IPS-15b (cell line): Measurements from ENCODE around the gene FARSB.

Source experiments
- H3K27me3 ChIP-seq: one replicate; pipeline ENCODE4 v1.6.1; 2013; ENCODE audit warnings: low read length; ENCODE audit not compliant: control insufficient read depth, insufficient read depth
- H3K36me3 ChIP-seq: one replicate; pipeline ENCODE4 v1.6.1; 2013; ENCODE audit warnings: low read length; ENCODE audit not compliant: control insufficient read depth, insufficient read depth
- H3K4me1 ChIP-seq: one replicate; pipeline ENCODE4 v1.6.1; 2013; ENCODE audit warnings: mild to moderate bottlenecking, low read length; ENCODE audit not compliant: control insufficient read depth, insufficient read depth
- H3K4me3 ChIP-seq: one replicate; pipeline ENCODE4 v1.5.1; 2013; ENCODE audit warnings: low read depth, low read length
- H3K9ac ChIP-seq: one replicate; pipeline ENCODE4 v1.6.1; 2013; ENCODE audit warnings: low read depth, mild to moderate bottlenecking, low read length
- H3K9me3 ChIP-seq: one replicate; pipeline ENCODE4 v1.6.1; 2013; ENCODE audit warnings: mild to moderate bottlenecking, low read length; ENCODE audit not compliant: control insufficient read depth, insufficient read depth

The FARSB gene

DNA sequence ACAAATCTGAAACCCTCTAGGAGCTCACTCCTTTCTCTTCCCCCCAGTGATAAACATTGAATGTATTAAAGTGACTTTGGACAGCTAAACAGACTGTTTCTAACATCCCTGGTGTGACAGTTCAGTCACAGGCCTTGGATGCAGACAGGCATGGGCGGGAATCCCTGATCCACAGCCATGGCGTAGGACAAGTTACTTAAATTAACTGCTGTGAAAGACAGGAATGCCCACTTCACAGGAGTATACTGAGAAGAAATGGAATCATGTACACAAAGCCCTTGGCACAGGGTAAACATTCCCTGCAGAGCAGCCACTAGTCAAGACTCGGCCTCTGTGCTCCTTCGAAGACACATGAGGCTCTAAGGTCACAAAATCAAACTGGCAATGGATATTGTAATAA is 34.0 kb downstream of the FARSB start:
- Histone ChIP-seq H3K27me3 (no peaks in the 10 kb centered on the region), H3K9ac (no peak overlapping the region), H3K4me3 (no peak overlapping the region), H3K36me3 (peaks cover 3% of the 10 kb centered on the region), H3K4me1 (no peaks in the 10 kb centered on the region), H3K9me3 (no peaks in the 10 kb centered on the region)

DNA sequence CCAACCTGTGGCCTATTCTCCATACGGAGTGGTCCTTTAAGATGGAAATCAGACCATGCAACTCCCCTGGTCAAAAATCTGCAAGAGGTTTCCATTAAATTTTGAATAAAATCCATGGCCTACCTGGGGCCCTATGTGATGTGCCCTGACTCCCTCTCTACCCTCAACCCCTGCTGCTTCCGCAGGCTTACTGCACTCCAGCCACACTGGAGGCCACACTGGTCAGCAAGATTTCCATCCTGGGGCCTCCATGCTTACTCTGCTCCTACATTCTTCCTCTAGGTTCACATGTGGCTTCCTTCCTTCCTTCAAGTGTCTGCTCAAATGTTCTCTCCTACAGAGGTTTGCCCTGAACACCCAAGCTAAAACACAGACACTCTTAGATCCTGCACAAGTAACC is 40.6 kb downstream of the FARSB start:
- no peaks in the 10 kb centered on the region for H3K27me3 ChIP-seq
- no peak overlapping the region for H3K9ac ChIP-seq
- no peaks in the 10 kb centered on the region for H3K9me3 ChIP-seq
- peaks cover 4% of the 10 kb centered on the region for H3K36me3 ChIP-seq
- H3K4me1 ChIP-seq: no peaks in the 10 kb centered on the region
- no peak overlapping the region for H3K4me3 ChIP-seq

DNA sequence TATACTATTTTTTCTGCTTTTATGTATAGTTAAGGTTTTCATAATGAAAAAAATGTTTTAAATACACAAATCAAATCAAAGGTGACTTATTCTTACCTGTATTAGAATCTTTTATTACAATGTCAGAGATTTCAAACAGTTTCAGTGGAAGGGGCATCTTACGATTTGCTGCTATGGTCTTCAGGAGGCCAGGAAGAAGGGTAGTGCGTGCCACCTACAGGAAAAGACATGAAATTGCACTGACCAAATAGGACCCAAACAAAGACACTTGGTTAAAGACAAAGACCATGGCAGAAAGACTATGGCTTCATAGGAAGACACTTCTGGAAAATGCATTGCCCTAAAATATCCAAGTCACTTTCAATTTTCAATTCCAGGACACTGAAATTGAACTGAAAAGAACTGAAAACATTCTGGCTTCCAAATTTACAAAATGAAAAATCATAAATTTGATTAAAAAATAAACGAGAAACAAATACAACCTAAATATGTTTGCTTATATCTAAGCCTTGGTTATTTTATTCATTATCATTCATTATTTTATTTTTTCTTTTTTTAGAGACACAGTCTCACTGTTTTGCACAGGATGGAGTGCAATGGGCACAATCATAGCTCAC is 42.1 kb downstream of the FARSB start:
- H3K9me3 ChIP-seq: no peaks in the 10 kb centered on the region
- H3K36me3 ChIP-seq: peaks cover 7% of the 10 kb centered on the region
- H3K9ac ChIP-seq: no peak overlapping the region
- H3K4me1 ChIP-seq: no peaks in the 10 kb centered on the region
- H3K27me3 ChIP-seq: no peaks in the 10 kb centered on the region
- H3K4me3 ChIP-seq: no peak overlapping the region

DNA sequence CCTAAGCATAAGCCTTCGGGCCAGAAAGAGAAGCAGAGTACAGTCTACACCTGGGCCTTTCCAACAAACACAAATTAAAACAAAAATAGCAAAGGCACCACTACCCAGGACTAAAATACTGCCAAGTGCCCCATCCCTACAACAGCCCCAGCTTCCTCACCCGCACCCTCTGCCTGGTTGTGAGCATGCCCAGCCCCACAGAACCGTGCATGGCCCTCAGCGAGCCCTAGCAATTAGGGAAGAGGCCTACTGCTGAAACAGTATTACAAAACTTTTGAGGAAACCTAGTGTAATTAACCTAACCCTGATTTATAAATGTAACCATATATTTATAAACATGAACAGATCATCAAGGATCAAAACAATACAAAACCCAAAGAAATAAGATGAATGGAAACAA is 44.2 kb downstream of the FARSB start:
- Histone ChIP-seq H3K4me1 (no peaks in the 10 kb centered on the region), H3K27me3 (no peaks in the 10 kb centered on the region), H3K36me3 (peaks cover 7% of the 10 kb centered on the region), H3K9ac (no peak overlapping the region), H3K9me3 (no peaks in the 10 kb centered on the region), H3K4me3 (no peak overlapping the region)

DNA sequence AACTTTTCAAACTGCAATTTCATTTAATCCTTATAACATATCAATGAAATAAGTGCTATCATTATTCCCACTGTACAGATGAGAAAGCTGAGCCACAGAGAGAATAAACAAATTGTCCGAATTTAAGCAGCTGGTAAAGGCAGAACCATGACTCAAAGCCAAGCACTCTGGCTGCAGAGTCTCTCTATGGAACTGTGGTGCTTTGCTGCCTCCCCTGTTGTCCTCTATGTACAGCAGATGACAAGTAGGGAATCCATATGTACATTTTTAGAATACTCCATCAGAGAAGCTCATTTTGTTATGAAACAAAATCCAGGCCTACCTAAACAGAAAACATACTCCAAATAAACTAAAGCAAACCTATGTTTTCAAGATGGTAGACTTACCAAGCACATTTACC is 45.1 kb downstream of the FARSB start:
- Histone ChIP-seq H3K27me3 (no peaks in the 10 kb centered on the region), H3K36me3 (peaks cover 7% of the 10 kb centered on the region), H3K9me3 (no peaks in the 10 kb centered on the region), H3K4me3 (no peak overlapping the region), H3K9ac (no peak overlapping the region), H3K4me1 (no peaks in the 10 kb centered on the region)

DNA sequence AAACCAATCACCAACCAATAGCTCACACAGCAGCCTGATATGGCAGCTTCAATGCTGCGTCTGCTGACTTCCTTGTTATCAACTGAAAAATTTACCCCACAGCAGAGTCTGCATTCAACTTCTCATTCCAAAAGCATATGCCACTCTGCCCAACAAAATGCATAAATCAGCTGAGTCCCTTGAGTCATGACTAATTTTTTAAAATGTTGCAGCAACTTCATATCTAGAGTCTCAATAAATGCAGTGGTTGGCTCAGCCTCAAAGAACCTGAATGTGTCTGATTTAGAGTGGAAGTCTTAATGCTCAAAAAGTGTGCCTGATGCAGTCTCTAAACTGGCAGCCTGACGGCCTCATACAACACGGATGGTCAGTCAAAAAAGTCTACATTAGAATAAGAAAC is 46.5 kb downstream of the FARSB start:
- no peaks in the 10 kb centered on the region for H3K27me3 ChIP-seq
- no peak overlapping the region for H3K4me3 ChIP-seq
- H3K9ac ChIP-seq: no peak overlapping the region
- no peaks in the 10 kb centered on the region for H3K9me3 ChIP-seq
- H3K36me3 ChIP-seq: peaks cover 7% of the 10 kb centered on the region
- no peaks in the 10 kb centered on the region for H3K4me1 ChIP-seq

DNA sequence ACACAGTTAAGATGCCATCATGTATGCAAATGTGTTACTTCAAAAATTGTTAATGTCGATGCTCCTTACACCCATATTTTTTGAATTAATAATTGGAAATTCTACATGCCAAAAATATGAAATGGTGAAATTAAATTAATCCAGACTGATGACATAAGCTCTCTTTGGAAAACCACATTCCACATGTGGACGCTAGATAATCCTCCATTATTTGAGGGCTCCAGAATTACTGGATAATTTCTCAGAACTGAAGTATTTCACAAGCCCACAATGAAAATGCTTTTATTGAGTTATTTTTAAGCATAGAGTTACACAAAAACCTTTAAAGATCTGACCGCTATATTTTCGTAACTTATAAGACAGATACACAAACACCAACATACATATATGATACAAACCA is 47.8 kb downstream of the FARSB start:
- Histone ChIP-seq H3K27me3 (no peaks in the 10 kb centered on the region), H3K36me3 (peaks cover 5% of the 10 kb centered on the region), H3K4me3 (no peak overlapping the region), H3K9ac (no peak overlapping the region), H3K4me1 (no peaks in the 10 kb centered on the region), H3K9me3 (no peaks in the 10 kb centered on the region)

DNA sequence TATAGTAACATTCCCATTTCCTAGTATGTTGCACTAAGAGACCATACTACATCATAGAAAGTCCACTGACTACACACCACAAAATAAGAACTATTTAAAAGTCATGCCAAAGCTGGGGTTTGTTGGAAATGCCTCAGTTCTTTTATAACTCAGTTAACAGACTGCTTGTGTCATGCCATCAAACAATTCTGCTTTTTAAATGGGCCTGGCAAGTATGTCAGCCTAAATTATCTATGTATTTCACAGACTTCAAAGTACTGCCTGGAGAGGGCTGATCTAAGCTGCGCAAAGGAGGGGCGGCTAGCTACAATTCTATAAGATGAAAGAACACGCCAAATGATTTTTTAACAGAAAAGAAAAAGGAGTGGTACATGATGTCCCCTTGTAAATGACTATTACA is 49.6 kb downstream of the FARSB start:
- no peaks in the 10 kb centered on the region for H3K9me3 ChIP-seq
- no peak overlapping the region for H3K4me3 ChIP-seq
- H3K4me1 ChIP-seq: no peaks in the 10 kb centered on the region
- no peak overlapping the region for H3K9ac ChIP-seq
- H3K36me3 ChIP-seq: peaks cover 3% of the 10 kb centered on the region
- no peaks in the 10 kb centered on the region for H3K27me3 ChIP-seq

DNA sequence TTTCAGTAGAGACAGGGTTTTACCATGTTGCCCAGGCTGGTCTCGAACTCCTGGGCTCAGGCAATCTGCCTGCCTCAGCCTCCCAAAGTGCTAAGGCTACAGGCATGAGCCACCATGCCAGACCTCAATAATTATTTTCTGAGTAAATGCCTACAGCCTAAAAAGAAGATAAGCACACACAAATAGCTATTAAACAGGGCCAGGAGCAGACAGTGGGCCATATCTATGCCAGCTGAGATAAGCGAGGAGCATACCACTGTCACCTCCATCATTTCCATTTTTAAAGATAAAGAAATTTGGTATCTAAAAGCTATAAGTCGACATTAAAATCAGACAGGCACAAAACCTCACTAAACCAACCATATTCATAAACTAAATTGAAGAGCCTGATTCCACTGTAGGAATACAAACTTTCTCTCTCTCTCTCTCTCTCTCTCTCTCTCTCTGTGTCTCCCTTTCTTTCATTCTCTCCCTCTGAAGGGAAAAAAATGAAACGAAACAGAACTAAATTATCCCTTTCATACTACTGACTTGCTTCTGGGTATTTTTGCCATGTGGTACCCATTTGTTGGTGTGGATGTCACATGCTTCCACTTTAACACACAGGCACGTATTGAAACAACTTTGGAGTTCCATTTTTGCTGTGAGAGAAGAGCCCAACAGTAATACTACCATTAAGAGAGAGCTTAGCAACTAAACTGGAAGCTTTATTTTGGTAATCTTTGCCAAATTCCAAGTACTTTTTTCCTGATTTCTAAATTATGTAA is 51.0 kb downstream of the FARSB start:
- Histone ChIP-seq H3K4me3 (no peak overlapping the region), H3K9ac (no peak overlapping the region), H3K4me1 (no peaks in the 10 kb centered on the region), H3K27me3 (no peaks in the 10 kb centered on the region), H3K9me3 (no peaks in the 10 kb centered on the region), H3K36me3 (peaks cover 3% of the 10 kb centered on the region)

DNA sequence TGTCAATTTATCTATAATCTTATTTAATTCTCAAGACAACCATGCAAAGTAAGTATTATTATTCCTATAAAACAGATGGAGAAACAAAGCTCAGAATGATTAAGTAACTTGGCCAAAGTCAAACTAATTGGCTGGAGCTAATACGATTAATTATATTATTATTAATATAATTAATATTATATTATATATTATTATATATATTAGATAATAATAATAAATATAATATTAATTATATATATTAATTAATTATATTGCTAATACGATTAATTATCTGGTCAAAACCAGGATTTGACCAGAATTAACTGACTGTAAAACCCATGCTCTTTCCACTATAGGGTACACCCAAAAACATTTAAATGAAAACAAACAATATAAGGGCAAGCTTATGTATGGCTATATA is 52.4 kb downstream of the FARSB start:
- no peak overlapping the region for H3K4me3 ChIP-seq
- H3K9ac ChIP-seq: no peak overlapping the region
- no peaks in the 10 kb centered on the region for H3K27me3 ChIP-seq
- H3K36me3 ChIP-seq: no peaks in the 10 kb centered on the region
- H3K9me3 ChIP-seq: no peaks in the 10 kb centered on the region
- H3K4me1 ChIP-seq: no peaks in the 10 kb centered on the region

DNA sequence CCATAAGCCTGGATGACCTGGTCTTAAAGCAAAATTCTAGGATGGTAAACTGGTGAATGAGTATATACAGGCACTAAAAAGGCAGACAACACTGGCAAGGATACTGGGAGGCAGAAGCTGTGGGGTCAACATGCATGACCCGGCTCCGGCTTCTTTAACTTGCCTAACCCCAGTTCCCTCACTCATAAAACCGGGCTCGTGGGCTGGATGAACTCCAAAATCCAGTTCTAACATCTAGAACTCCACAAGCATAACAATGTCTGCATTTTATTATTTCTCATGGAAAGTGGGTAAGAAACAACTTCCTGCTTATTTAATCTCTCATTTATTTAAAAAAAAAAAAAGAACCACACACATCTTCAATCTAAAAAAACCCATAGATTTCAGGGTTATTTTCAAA is 57.3 kb downstream of the FARSB start:
- Histone ChIP-seq H3K9me3 (no peaks in the 10 kb centered on the region), H3K27me3 (no peaks in the 10 kb centered on the region), H3K36me3 (no peaks in the 10 kb centered on the region), H3K9ac (no peak overlapping the region), H3K4me3 (no peak overlapping the region), H3K4me1 (no peaks in the 10 kb centered on the region)

DNA sequence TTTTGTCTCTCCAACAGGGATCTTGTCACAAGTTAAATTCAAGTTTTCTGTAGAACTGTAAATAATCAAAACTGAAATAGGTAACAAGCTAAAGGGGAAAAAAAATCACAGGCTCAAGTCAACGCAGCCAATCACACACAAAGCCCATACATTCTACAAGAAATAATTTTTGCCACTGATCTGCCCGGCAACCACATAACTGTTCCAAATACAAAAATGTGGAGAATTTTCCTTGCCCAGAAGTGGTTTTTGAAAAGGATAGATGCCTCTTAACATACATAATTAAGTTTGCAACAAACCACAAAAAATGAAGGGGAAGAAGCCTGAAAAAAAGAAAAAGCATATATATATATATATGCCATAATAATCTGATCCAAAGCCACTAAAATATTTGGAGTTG is 60.3 kb downstream of the FARSB start:
- no peaks in the 10 kb centered on the region for H3K9me3 ChIP-seq
- H3K36me3 ChIP-seq: no peaks in the 10 kb centered on the region
- no peak overlapping the region for H3K4me3 ChIP-seq
- H3K27me3 ChIP-seq: no peaks in the 10 kb centered on the region
- H3K4me1 ChIP-seq: no peaks in the 10 kb centered on the region
- no peak overlapping the region for H3K9ac ChIP-seq
